Esophagus muscularis mucosa (tissue), 4 donors: ENCODE data around the gene CPSF4L. TPM values are rescaled to one million over a fixed set of nuclear protein-coding genes. Genes with fewer than 3 reads are reported as not detected.

Experiments used
- DNase-seq: peaks from one replicate; pipeline ENCODE4 v3.0.0-alpha.2; 2017; ENCODE audit errors: extremely low spot score
- H3K27ac ChIP-seq, 4 donors: fragments of 200-600 bp; sonication (generic); replicated peaks in 1 of 4; 1 replicate in 3 of 4; 2 replicates in 1 of 4; pipeline ENCODE4 v1.5.1; 2016 to 2019; ENCODE audit warnings: mild to moderate bottlenecking in 1 of 4
- H3K27me3 ChIP-seq, 4 donors: fragments of 200-600 bp; sonication (generic); one replicate each; pipeline versions ENCODE4 v1.5.1 to v1.6.0; 2016 to 2019
- H3K36me3 ChIP-seq, 4 donors: fragments of 200-600 bp; sonication (generic); one replicate each; pipeline ENCODE4 v1.5.1; 2016 to 2019
- H3K4me1 ChIP-seq, 4 donors: fragments of 200-600 bp; sonication (generic); one replicate each; pipeline ENCODE4 v1.5.1; 2016 to 2019
- H3K4me3 ChIP-seq, 4 donors: fragments of 200-600 bp; sonication (generic); 1 replicate in 2 of 4; 2 replicates in 2 of 4; pipeline ENCODE4 v1.5.1; 2016 to 2019; ENCODE audit warnings: mild to moderate bottlenecking in 4 of 4, moderate library complexity in 1 of 4
- H3K9me3 ChIP-seq, 4 donors: fragments of 200-600 bp; sonication (generic); 1 replicate in 3 of 4; 2 replicates in 1 of 4; pipeline ENCODE4 v1.5.1; 2016 to 2019
- EP300 ChIP-seq: sonication (generic); formaldehyde crosslinking; IDR thresholded peaks from one replicate; pipeline ENCODE4 v1.6.1; 2017; ENCODE audit warnings: antibody characterized with exemption
- POLR2A ChIP-seq: fragments of 450-650 bp; IDR thresholded peaks from one replicate; pipeline ENCODE4 v1.6.1; 2017; ENCODE audit warnings: antibody characterized with exemption, moderate library complexity, mild to moderate bottlenecking, low read depth
- POLR2AphosphoS5 ChIP-seq, 2 donors: sonication (generic); formaldehyde crosslinking; IDR thresholded peaks; one replicate each; pipeline ENCODE4 v1.6.1; 2017; ENCODE audit warnings: antibody characterized with exemption in 2 of 2
- WGBS: methylation state at CpG from one replicate; pipeline ENCODE4 v1.1.5; 2018; 5-methylcytosine and 5-hydroxymethylcytosine counted together
- intact Hi-C: fragments of 100-400 bp; cut with DNase I; formaldehyde crosslinking; loops from one replicate; pipeline ENCODE4 v1.15.1; 2023
- total RNA-seq, 4 donors: library from RNA; depleted of rRNA; stranded (reverse); fragments of >200 nt; gene quantifications; one replicate each; pipeline versions ENCODE4 v1.1.0 to v1.2.1, GENCODE V29; 2016
- TF ChIP-seq, protein P1 (sequence below), 3 experiments: fragments of 200-600 bp in 2 of 3; fragments of 450-650 bp in 1 of 3; sonication (generic) in 2 of 3; IDR thresholded peaks; one replicate each; pipeline ENCODE4 v1.5.1; 2017 to 2019; ENCODE audit warnings: antibody characterized with exemption in 3 of 3, mild to moderate bottlenecking in 2 of 3, moderate library complexity in 1 of 3

The CPSF4L gene
- total RNA-seq, 4 donors from 2014 or later = not detected

DNA sequence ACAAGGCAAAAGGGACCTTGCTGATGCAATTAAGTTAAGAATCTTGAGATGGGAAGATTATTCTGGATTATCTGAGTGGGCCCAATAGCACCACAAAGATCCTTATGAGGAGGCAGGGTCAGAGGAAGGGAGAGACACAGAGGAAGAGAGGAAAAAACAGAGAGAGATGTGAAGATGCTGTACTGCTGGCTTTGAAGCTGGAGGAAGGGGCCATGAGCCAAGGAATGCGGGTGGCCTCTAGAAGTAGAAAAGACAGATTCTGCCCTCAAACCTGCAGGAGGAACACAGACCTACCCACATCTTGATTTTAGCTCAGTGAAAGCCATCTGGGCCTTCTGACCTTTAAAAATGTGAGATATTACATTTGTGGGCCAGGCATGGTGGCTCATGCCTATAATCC lies 8.1 kb upstream of the CPSF4L start:
- no peaks in the 10 kb centered on the region for H3K4me1 ChIP-seq
- H3K9me3 ChIP-seq = no peaks in the 10 kb centered on the region
- H3K36me3 ChIP-seq = no peaks in the 10 kb centered on the region
- intact Hi-C loops = no loop called here
- H3K27ac ChIP-seq = no peak overlapping the region
- TF ChIP-seq EP300 = no peak
- TF ChIP-seq, protein P1, sequence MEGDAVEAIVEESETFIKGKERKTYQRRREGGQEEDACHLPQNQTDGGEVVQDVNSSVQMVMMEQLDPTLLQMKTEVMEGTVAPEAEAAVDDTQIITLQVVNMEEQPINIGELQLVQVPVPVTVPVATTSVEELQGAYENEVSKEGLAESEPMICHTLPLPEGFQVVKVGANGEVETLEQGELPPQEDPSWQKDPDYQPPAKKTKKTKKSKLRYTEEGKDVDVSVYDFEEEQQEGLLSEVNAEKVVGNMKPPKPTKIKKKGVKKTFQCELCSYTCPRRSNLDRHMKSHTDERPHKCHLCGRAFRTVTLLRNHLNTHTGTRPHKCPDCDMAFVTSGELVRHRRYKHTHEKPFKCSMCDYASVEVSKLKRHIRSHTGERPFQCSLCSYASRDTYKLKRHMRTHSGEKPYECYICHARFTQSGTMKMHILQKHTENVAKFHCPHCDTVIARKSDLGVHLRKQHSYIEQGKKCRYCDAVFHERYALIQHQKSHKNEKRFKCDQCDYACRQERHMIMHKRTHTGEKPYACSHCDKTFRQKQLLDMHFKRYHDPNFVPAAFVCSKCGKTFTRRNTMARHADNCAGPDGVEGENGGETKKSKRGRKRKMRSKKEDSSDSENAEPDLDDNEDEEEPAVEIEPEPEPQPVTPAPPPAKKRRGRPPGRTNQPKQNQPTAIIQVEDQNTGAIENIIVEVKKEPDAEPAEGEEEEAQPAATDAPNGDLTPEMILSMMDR (IDR thresholded peaks at IDR 0.05) = no peak
- TF ChIP-seq POLR2AphosphoS5 (IDR thresholded peaks at IDR 0.05) = no peak
- TF ChIP-seq POLR2A = no peak
- 100% methylated on average over 1 of the region's 1 CpG for WGBS
- DNase-seq = no peak
- H3K4me3 ChIP-seq = no peak overlapping the region
- no peaks in the 10 kb centered on the region for H3K27me3 ChIP-seq

DNA sequence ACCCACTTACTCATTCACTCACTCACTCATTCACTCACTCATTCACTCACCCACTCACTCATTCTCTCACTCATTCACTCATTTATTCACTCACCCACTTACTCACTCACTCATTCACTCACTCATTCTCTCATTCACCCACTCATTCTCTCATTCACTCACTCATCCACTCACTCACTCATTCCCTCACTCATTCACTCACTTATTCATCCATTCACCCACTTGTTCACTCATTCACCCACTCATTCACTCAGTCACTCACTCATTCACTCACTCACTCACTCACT lies 7.6 kb upstream of the CPSF4L start:
- no peaks in the 10 kb centered on the region for H3K4me1 ChIP-seq
- H3K4me3 ChIP-seq = no peak overlapping the region
- H3K27me3 ChIP-seq = no peaks in the 10 kb centered on the region
- no peak for TF ChIP-seq POLR2AphosphoS5 (IDR thresholded peaks at IDR 0.05)
- no peak for TF ChIP-seq POLR2A
- TF ChIP-seq EP300 = no peak
- TF ChIP-seq, protein P1 (IDR thresholded peaks at IDR 0.05) = no peak
- no peaks in the 10 kb centered on the region for H3K9me3 ChIP-seq
- no peak overlapping the region for H3K27ac ChIP-seq
- no peak for DNase-seq
- intact Hi-C loops = no loop called here
- H3K36me3 ChIP-seq = no peaks in the 10 kb centered on the region

- no peaks in the 10 kb centered on the region for H3K36me3 ChIP-seq
- intact Hi-C loops = no loop called here
- TF ChIP-seq POLR2AphosphoS5 (IDR thresholded peaks at IDR 0.05) (no peak), POLR2A (no peak), EP300 (no peak)
- TF ChIP-seq, protein P1 (IDR thresholded peaks at IDR 0.05) = no peak
- H3K9me3 ChIP-seq = no peaks in the 10 kb centered on the region
- no peak for DNase-seq
- whole genome bisulfite sequencing = 91% methylated on average over 5 of the region's 9 CpGs
- no peaks in the 10 kb centered on the region for H3K27me3 ChIP-seq
- no peak overlapping the region for H3K27ac ChIP-seq
- no peaks in the 10 kb centered on the region for H3K4me1 ChIP-seq
- H3K4me3 ChIP-seq = no peak overlapping the region
Measured at GRCh38 chr17:73268582-73269328, 7.1 kb upstream of the CPSF4L start.

DNA sequence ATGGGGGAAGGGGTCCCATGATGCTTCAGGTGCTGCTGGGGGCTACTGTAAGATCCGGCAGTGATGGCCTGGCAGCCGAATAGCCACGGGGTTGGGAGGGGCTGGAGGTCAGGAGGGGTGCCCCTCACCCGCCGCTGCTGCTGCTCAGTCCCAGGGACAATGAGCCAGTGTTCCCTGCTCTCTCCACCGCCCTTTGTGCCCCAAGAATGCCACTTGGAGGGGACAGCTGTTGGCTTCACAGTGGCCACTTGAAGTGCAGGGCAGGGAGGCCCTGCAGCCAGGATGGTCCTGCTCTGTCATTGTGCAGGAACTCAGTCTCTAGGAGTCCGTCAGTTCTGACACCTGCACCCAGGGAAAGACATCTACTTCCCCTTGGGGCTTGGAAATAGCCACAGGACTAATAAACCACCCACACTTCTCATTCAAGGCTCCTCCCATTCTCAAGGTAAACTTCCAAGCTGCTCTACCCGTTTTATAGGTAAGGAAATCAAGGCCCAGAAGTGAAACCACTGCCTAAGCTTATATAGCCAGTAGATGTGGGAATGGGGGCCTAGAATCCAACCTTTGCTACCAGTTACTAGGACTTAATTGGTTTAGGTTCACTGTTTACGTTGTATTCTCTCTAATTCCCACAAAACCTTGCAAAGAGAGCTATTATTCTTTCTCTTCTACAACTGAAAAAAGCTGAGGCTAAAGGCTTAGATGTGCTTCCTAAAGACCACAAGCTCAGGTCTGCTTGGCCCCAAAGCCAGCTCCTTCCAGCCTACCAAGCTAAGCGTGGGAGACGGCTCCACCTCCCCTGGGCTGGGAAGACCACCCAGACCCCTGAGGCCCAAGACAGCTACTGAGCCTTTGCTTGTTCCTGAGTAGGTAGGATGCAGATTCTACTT lies 6.2 kb upstream of the CPSF4L start:
- no peaks in the 10 kb centered on the region for H3K36me3 ChIP-seq
- WGBS = 84% methylated on average over 5 of the region's 11 CpGs
- H3K27ac ChIP-seq = no peak overlapping the region
- no peak for DNase-seq
- TF ChIP-seq POLR2AphosphoS5 (IDR thresholded peaks at IDR 0.05) = no peak
- TF ChIP-seq, protein P1 (IDR thresholded peaks at IDR 0.05) = no peak
- no peak overlapping the region for H3K4me3 ChIP-seq
- intact Hi-C loops = no loop called here
- no peaks in the 10 kb centered on the region for H3K27me3 ChIP-seq
- peaks cover 0 to 5% (median 2%) of the 10 kb centered on the region in 4 donors for H3K4me1 ChIP-seq
- H3K9me3 ChIP-seq = no peaks in the 10 kb centered on the region
